H9 (cell line): Measurements from ENCODE around the gene ERI3. TPM values are rescaled to one million over a fixed set of nuclear protein-coding genes. Genes with fewer than 3 reads are reported as not detected.
A peak's percentile ranks its signal among the peaks of the same experiment; 100 is the strongest.

Experiments used
- DNase-seq: peaks from one replicate; pipeline ENCODE4 v3.0.0-alpha.2; 2017
- H2AFZ ChIP-seq: one replicate; pipeline ENCODE4 v1.6.1; 2013; ENCODE audit warnings: mild to moderate bottlenecking, low read length, control low read depth, moderate library complexity
- H2AK5ac ChIP-seq: 2 replicates; pipeline ENCODE4 v1.6.1; 2013; ENCODE audit warnings: low read length, control low read depth, mixed read lengths; ENCODE audit not compliant: insufficient read length
- H2BK120ac ChIP-seq: one replicate; pipeline ENCODE4 v1.6.1; 2013; ENCODE audit warnings: low read depth, mild to moderate bottlenecking, low read length, control low read depth, inconsistent platforms; ENCODE audit not compliant: poor library complexity, severe bottlenecking
- H2BK12ac ChIP-seq: 2 replicates; pipeline ENCODE4 v1.6.1; 2013; ENCODE audit warnings: low read length, control low read depth, mixed read lengths, low read depth; ENCODE audit not compliant: insufficient read length
- H2BK15ac ChIP-seq: 2 replicates; pipeline ENCODE4 v1.6.1; 2013; ENCODE audit warnings: low read depth, low read length, control low read depth
- H2BK20ac ChIP-seq: one replicate; pipeline ENCODE4 v1.6.1; 2013; ENCODE audit warnings: low read depth, mild to moderate bottlenecking, low read length, control low read depth, inconsistent platforms; ENCODE audit not compliant: poor library complexity, severe bottlenecking
- H2BK5ac ChIP-seq: 2 replicates; pipeline ENCODE4 v1.6.1; 2013; ENCODE audit warnings: low read length, control low read depth, mixed read lengths; ENCODE audit not compliant: insufficient read length
- H3K14ac ChIP-seq: 2 replicates; pipeline ENCODE4 v1.6.1; 2013; ENCODE audit warnings: low read length, control low read depth; ENCODE audit not compliant: insufficient read depth
- H3K18ac ChIP-seq: 2 replicates; pipeline ENCODE4 v1.6.1; 2013; ENCODE audit warnings: low read depth, mild to moderate bottlenecking, mixed read lengths, low read length, control low read depth; ENCODE audit not compliant: insufficient read length
- H3K23ac ChIP-seq: 2 replicates; pipeline ENCODE4 v1.6.1; 2013; ENCODE audit warnings: low read length, control low read depth, mixed read lengths, low read depth; ENCODE audit not compliant: insufficient read length
- H3K23me2 ChIP-seq: 2 replicates; pipeline ENCODE4 v1.6.1; 2013; ENCODE audit warnings: low read depth, mild to moderate bottlenecking, mixed read lengths, low read length, control low read depth; ENCODE audit not compliant: insufficient read length, poor library complexity, severe bottlenecking
- H3K27ac ChIP-seq: 2 replicates; pipeline ENCODE4 v1.5.1; 2013; ENCODE audit warnings: low read length, control low read depth, mixed read lengths, low read depth; ENCODE audit not compliant: insufficient read length
- H3K27me3 ChIP-seq: 2 replicates; pipeline ENCODE4 v1.6.1; 2013; ENCODE audit warnings: low read length, control low read depth, inconsistent platforms; ENCODE audit not compliant: insufficient read depth
- H3K4ac ChIP-seq: 2 replicates; pipeline ENCODE4 v1.6.1; 2013; ENCODE audit warnings: low read depth, mild to moderate bottlenecking, control low read depth, inconsistent platforms, low read length, moderate library complexity
- H3K4me1 ChIP-seq: 2 replicates; pipeline ENCODE4 v1.6.1; 2013; ENCODE audit warnings: low read length, control low read depth, inconsistent platforms; ENCODE audit not compliant: insufficient read depth
- H3K4me2 ChIP-seq: 2 replicates; pipeline ENCODE4 v1.6.1; 2013; ENCODE audit warnings: low read length, control low read depth, mixed read lengths; ENCODE audit not compliant: insufficient read length, insufficient read depth
- H3K56ac ChIP-seq: 2 replicates; pipeline ENCODE4 v1.6.1; 2013; ENCODE audit warnings: low read depth, mild to moderate bottlenecking, mixed read lengths, low read length, control low read depth; ENCODE audit not compliant: insufficient read length
- H3K79me1 ChIP-seq: 2 replicates; pipeline ENCODE4 v1.6.1; 2013; ENCODE audit warnings: low read depth, mild to moderate bottlenecking, moderate library complexity, low read length, control low read depth, inconsistent platforms; ENCODE audit not compliant: insufficient read depth, poor library complexity, severe bottlenecking
- H3K79me2 ChIP-seq: 2 replicates; pipeline ENCODE4 v1.6.1; 2013; ENCODE audit warnings: low read length, control low read depth, inconsistent platforms; ENCODE audit not compliant: insufficient read depth
- H3K9ac ChIP-seq: 2 replicates; pipeline ENCODE4 v1.6.1; 2013; ENCODE audit warnings: low read length, control low read depth, mixed read lengths; ENCODE audit not compliant: insufficient read length; ENCODE audit errors: extremely low read depth
- H3K9me3 ChIP-seq: one replicate; pipeline ENCODE4 v1.6.1; 2013; ENCODE audit warnings: low read depth, low read length, inconsistent platforms; ENCODE audit not compliant: control insufficient read depth
- H3T11ph ChIP-seq: one replicate; pipeline ENCODE4 v1.6.1; 2013; ENCODE audit warnings: mild to moderate bottlenecking, low read length, control low read depth, inconsistent platforms
- H4K20me1 ChIP-seq: one replicate; pipeline ENCODE4 v1.6.1; 2013; ENCODE audit not compliant: control insufficient read depth, insufficient read length, insufficient read depth
- H4K5ac ChIP-seq: 2 replicates; pipeline ENCODE4 v1.6.1; 2013; ENCODE audit warnings: low read depth, mild to moderate bottlenecking, mixed read lengths, low read length, control low read depth; ENCODE audit not compliant: insufficient read length
- H4K8ac ChIP-seq: replicated peaks from 2 replicates; pipeline ENCODE4 v1.6.1; 2013; ENCODE audit warnings: low read length, control low read depth, mixed read lengths, low read depth; ENCODE audit not compliant: insufficient read length
- H4K91ac ChIP-seq: 2 replicates; pipeline ENCODE4 v1.6.1; 2013; ENCODE audit warnings: low read depth, mild to moderate bottlenecking, moderate library complexity, mixed read lengths, low read length, control low read depth; ENCODE audit not compliant: insufficient read length
- H3K27ac Mint-ChIP-seq, 3 experiments: 2 replicates in 2 of 3; 3 replicates in 1 of 3; pipeline ENCODE4 v1.8.0; 2020 to 2021; ENCODE audit warnings: mixed read lengths in 3 of 3, mild to moderate bottlenecking in 1 of 3, moderate library complexity in 1 of 3
- H3K27me3 Mint-ChIP-seq: 2 replicates; pipeline ENCODE4 v1.8.0; 2021; ENCODE audit warnings: low read depth, mild to moderate bottlenecking, moderate library complexity, mixed read lengths
- H3K36me3 Mint-ChIP-seq, 3 experiments: 2 replicates in 2 of 3; 3 replicates in 1 of 3; pipeline ENCODE4 v1.8.0; 2020 to 2021; ENCODE audit warnings: low read depth in 3 of 3, mixed read lengths in 3 of 3; ENCODE audit not compliant: insufficient read depth in 1 of 3
- H3K4me1 Mint-ChIP-seq, 2 experiments: 2 replicates each; pipeline ENCODE4 v1.8.0; 2020; ENCODE audit warnings: mixed read lengths in 2 of 2
- H3K4me3 Mint-ChIP-seq, 2 experiments: 2 replicates in 1 of 2; 3 replicates in 1 of 2; pipeline ENCODE4 v1.8.0; 2020 to 2021; ENCODE audit warnings: mild to moderate bottlenecking in 2 of 2, mixed read lengths in 2 of 2, moderate library complexity in 1 of 2
- H3K9me3 Mint-ChIP-seq, 2 experiments: 2 replicates in 1 of 2; 3 replicates in 1 of 2; pipeline ENCODE4 v1.8.0; 2020; ENCODE audit warnings: mild to moderate bottlenecking in 2 of 2, mixed read lengths in 2 of 2, moderate library complexity in 1 of 2
- CTCF ChIP-seq: fragments of 200-600 bp; sonication (generic); conservative IDR thresholded peaks from 3 replicates; pipeline ENCODE4 v1.8.0; 2021; ENCODE audit warnings: antibody characterized with exemption, mild to moderate bottlenecking
- WGBS: extraction: QIAGEN DNeasy Blood & Tissue Kit; methylation state at CpG from one replicate; pipeline ENCODE4 v1.1.7; 2013; ENCODE audit warnings: missing lambda C conversion rate, low lambda C conversion rate, mixed read lengths; ENCODE audit not compliant: insufficient read length; ENCODE audit errors: extremely low coverage; 5-methylcytosine and 5-hydroxymethylcytosine counted together
- total RNA-seq: library from RNA; stranded (reverse); gene quantifications from 2 replicates; pipeline ENCODE4 v1.2.1, GENCODE V29; 2021

The ERI3 gene
- total RNA-seq, 1 experiment from 2014 or later: 61.6 TPM

GRCh38 chr1:44266400-44267344 is 88.4 kb downstream of the ERI3 start:
- Histone ChIP-seq H3K4me2 (no peak overlapping the region), H2BK5ac (no peak overlapping the region), H2AK5ac (no peak overlapping the region), H3K23ac (no peak overlapping the region), H4K91ac (no peak overlapping the region), H4K5ac (no peak overlapping the region), H2BK15ac (no peak overlapping the region), H2AFZ (no peak overlapping the region), H2BK20ac (no peak overlapping the region), H3K79me1 (no peaks in the 10 kb centered on the region), H3K9ac (no peak overlapping the region), H3K79me2 (no peaks in the 10 kb centered on the region), H3K56ac (no peak overlapping the region), H3K27me3 (no peaks in the 10 kb centered on the region), H3K23me2 (no peaks in the 10 kb centered on the region), H3K14ac (no peak overlapping the region), H3K4ac (no peak overlapping the region), H3K27ac (no peak overlapping the region), H2BK12ac (no peak overlapping the region), H3K4me1 (peaks cover 4% of the 10 kb centered on the region; the same call in 1 of the 2 replicates), H3K18ac (no peak overlapping the region), H4K8ac (no peak overlapping the region), H3T11ph (no peak overlapping the region), H2BK120ac (no peak overlapping the region), H3K9me3 (no peaks in the 10 kb centered on the region), H4K20me1 (no peaks in the 10 kb centered on the region)
- no peaks in the 10 kb centered on the region for H3K27me3 Mint-ChIP-seq
- H3K4me1 Mint-ChIP-seq: peaks cover 14 to 21% of the 10 kb centered on the region in 2 experiments
- H3K4me3 Mint-ChIP-seq: no peak overlapping the region
- TF ChIP-seq CTCF: no peak
- WGBS: no CpG with 5 or more reads among the region's 6 CpGs
- no peak for DNase-seq
- peaks cover 0 to 2% (median 0%) of the 10 kb centered on the region in 3 experiments; a peak in 4 of 7 replicates for H3K36me3 Mint-ChIP-seq
- no peaks in the 10 kb centered on the region for H3K9me3 Mint-ChIP-seq
- H3K27ac Mint-ChIP-seq: peak overlapping the region in 2 of 3 experiments; percentile 34 to 60; a peak in 2 of 7 replicates
